Bronchial epithelial cell (primary cell): ENCODE measurements around the gene PRCP. TPM values are rescaled to one million over a fixed set of nuclear protein-coding genes. Genes with fewer than 3 reads are reported as not detected.

ENCODE experiments used
- DNase-seq: peaks from one replicate; pipeline ENCODE4 v3.0.0-alpha.2; 2010; ENCODE audit warnings: low read depth
- FAIRE-seq: peaks from 2 replicates; lab custom pipeline; 2011; peaks lifted over from hg19 to GRCh38; lab: Jason Lieb, UNC
- H3K27me3 ChIP-seq: 2 replicates; pipeline ENCODE4 v1.5.1; 2011; ENCODE audit warnings: low read length; ENCODE audit not compliant: control insufficient read depth, insufficient read depth
- H3K36me3 ChIP-seq: 2 replicates; pipeline ENCODE4 v1.5.1; 2011; ENCODE audit warnings: low read length; ENCODE audit not compliant: control insufficient read depth, insufficient read depth
- H3K4me3 ChIP-seq: 2 replicates; pipeline ENCODE4 v1.5.1; 2011; ENCODE audit warnings: mild to moderate bottlenecking, low read depth, low read length, control low read depth
- CTCF ChIP-seq: IDR thresholded peaks from 2 replicates; pipeline ENCODE4 v1.5.1; 2011; ENCODE audit warnings: mild to moderate bottlenecking, moderate library complexity, low read length, control low read depth, inconsistent platforms; ENCODE audit not compliant: insufficient read depth, severe bottlenecking
- total RNA-seq: library from RNA; depleted of rRNA; stranded (reverse); fragments of >200 nt; gene quantifications from 2 replicates; pipeline ENCODE4 v1.2.1, GENCODE V29; 2014

PRCP gene
- total RNA-seq, 1 donor from 2014 or later, result 10.0 TPM

- no peak for FAIRE-seq
These were observed 26.3 kb downstream of the PRCP start for GRCh38 chr11:82873919-82874333.

GRCh38 chr11:82872377-82873150 lies 27.7 kb downstream of the PRCP start:
- FAIRE-seq, result no peak
- Histone ChIP-seq H3K36me3 (no peaks in the 10 kb centered on the region), H3K27me3 (no peaks in the 10 kb centered on the region), H3K4me3 (no peak overlapping the region)
- TF ChIP-seq CTCF, result no peak
- DNase-seq, result no peak

More at GRCh38 chr11:82873919-82874333, 26.3 kb downstream of the PRCP start:
- TF ChIP-seq CTCF, result no peak
- Histone ChIP-seq H3K27me3 (no peaks in the 10 kb centered on the region), H3K36me3 (no peaks in the 10 kb centered on the region), H3K4me3 (no peak overlapping the region)
- no peak for DNase-seq

GRCh38 chr11:82871646-82872045 lies 28.6 kb downstream of the PRCP start:
- no peak for TF ChIP-seq CTCF
- FAIRE-seq, result no peak

GRCh38 chr11:82869657-82870056 lies 30.6 kb downstream of the PRCP start:
- no peaks in the 10 kb centered on the region for H3K36me3 ChIP-seq
- peak; percentile 60 for DNase-seq
- no peak for FAIRE-seq

More at GRCh38 chr11:82871646-82872045, 28.6 kb downstream of the PRCP start:
- Histone ChIP-seq H3K36me3 (no peaks in the 10 kb centered on the region), H3K27me3 (no peaks in the 10 kb centered on the region), H3K4me3 (no peak overlapping the region)
- DNase-seq, result no peak

GRCh38 chr11:82867495-82868082 lies 32.6 kb downstream of the PRCP start:
- TF ChIP-seq CTCF, result peak; percentile 68
- no peak for FAIRE-seq
- Histone ChIP-seq H3K4me3 (no peak overlapping the region), H3K36me3 (no peaks in the 10 kb centered on the region), H3K27me3 (no peaks in the 10 kb centered on the region)
- DNase-seq, result peak; percentile 61

More at GRCh38 chr11:82869657-82870056, 30.6 kb downstream of the PRCP start:
- Histone ChIP-seq H3K27me3 (no peaks in the 10 kb centered on the region), H3K4me3 (no peak overlapping the region)
- no peak for TF ChIP-seq CTCF
